ENCODE data around the gene NFATC3.
"Not testable (repeated sequence)": the region's sequence is repeated elsewhere in the genome, so short reads cannot be mapped to it uniquely, and the experiment has no call there.

- not testable (repeated sequence) for TF ChIP-seq CTCF (conservative IDR thresholded peaks at IDR 0.05; ENCODE audit: low read depth, low read length); EZH2 (IDR thresholded peaks at IDR 0.05; ENCODE audit: low read length, unreplicated experiment); EZH2phosphoT487 (IDR thresholded peaks at IDR 0.05; ENCODE audit: borderline replicate concordance, low read length)
These were observed 24.0 kb downstream of the NFATC3 start for GRCh38 chr16:68109156-68109555.

All from PC-3 (cell line).